HepG2 (cell line): Measurements from ENCODE around the gene MARCHF6. TPM values are rescaled to one million over a fixed set of nuclear protein-coding genes. Genes with fewer than 3 reads are reported as not detected.
A peak's percentile ranks its signal among the peaks of the same experiment; 100 is the strongest.

Experiments
- ATAC-seq: fragments of 200-7000 bp; cut with Tn5 transposase; 3 replicates; pipeline ENCODE4 v1.9.1; 2020; ENCODE audit warnings: mild to moderate bottlenecking, moderate library complexity
- BruUV-seq: library from RNA; stranded (reverse); fragments of 400-500 nt; replicated peaks from 2 replicates; lab custom pipeline; 2021; lab: Mats Ljungman, UMichigan
- CTCF ChIA-PET: fragments of 300-600 bp; formaldehyde crosslinking; extraction: SDS; loops from one replicate; lab custom pipeline; 2021; ENCODE audit warnings: low total read pairs, inconsistent platforms, low intra/inter-chr PET ratio; lab: Yijun Ruan, JAX
- POLR2A ChIA-PET: fragments of 350-600 bp; sonication (Branson Sonifier 250); formaldehyde crosslinking; loops from one replicate; lab custom pipeline; 2020; ENCODE audit warnings: antibody characterized with exemption, inconsistent platforms; lab: Yijun Ruan, JAX
- DNase-seq: peaks from one replicate; pipeline ENCODE4 v3.0.0-alpha.2; 2015; ENCODE audit warnings: low spot score
- FAIRE-seq: peaks from 3 replicates; lab custom pipeline; 2011; peaks lifted over from hg19 to GRCh38; lab: Jason Lieb, UNC
- H2AFZ ChIP-seq: one replicate; pipeline ENCODE4 v1.6.1; 2011; ENCODE audit warnings: low read length, inconsistent platforms
- H3K27ac ChIP-seq: fragments of 300-600 bp; 3 replicates; pipeline ENCODE4 v1.8.0; 2011; ENCODE audit warnings: mixed run types, mild to moderate bottlenecking, mixed read lengths, low read length, inconsistent platforms; ENCODE audit not compliant: insufficient read depth; ENCODE audit errors: extremely low read length
- H3K27me3 ChIP-seq, 2 experiments: fragments of 200-600 bp in 1 of 2; 2 replicates in 1 of 2; 3 replicates in 1 of 2; pipeline versions ENCODE4 v1.6.0 to v1.8.0; 2011; ENCODE audit warnings: low read length in 2 of 2, mild to moderate bottlenecking in 2 of 2, moderate library complexity in 2 of 2, inconsistent platforms in 1 of 2; ENCODE audit not compliant: insufficient read depth in 2 of 2, control insufficient read depth in 1 of 2
- H3K36me3 ChIP-seq, 2 experiments: fragments of 200-600 bp in 1 of 2; replicated peaks in 1 of 2; 2 replicates in 1 of 2; 3 replicates in 1 of 2; pipeline versions ENCODE4 v1.5.1 to v1.8.0; 2011; ENCODE audit warnings: low read length in 2 of 2, inconsistent platforms in 1 of 2; ENCODE audit not compliant: insufficient read depth in 2 of 2, control insufficient read depth in 1 of 2
- H3K4me1 ChIP-seq: 2 replicates; pipeline ENCODE4 v1.5.1; 2012; ENCODE audit warnings: low read length, inconsistent platforms; ENCODE audit not compliant: insufficient read depth
- H3K4me2 ChIP-seq: 2 replicates; pipeline ENCODE4 v1.6.0; 2011; ENCODE audit warnings: low read depth, low read length, inconsistent platforms
- H3K4me3 ChIP-seq, 3 experiments: fragments of 200-600 bp in 1 of 3; sonication (generic), shearing (Covaris generic) in 1 of 3; replicated peaks in 1 of 3; 2 replicates each; pipeline ENCODE4 v1.5.1; 2011 to 2016; ENCODE audit warnings: low read length in 3 of 3, inconsistent platforms in 2 of 3, low read depth in 2 of 3, mild to moderate bottlenecking in 2 of 3, control low read depth in 1 of 3, mixed read lengths in 1 of 3; ENCODE audit not compliant: insufficient read depth in 1 of 3
- H3K79me2 ChIP-seq: one replicate; pipeline ENCODE4 v1.6.1; 2011; ENCODE audit warnings: low read length, inconsistent platforms; ENCODE audit not compliant: insufficient read depth
- H3K9ac ChIP-seq: 2 replicates; pipeline ENCODE4 v1.6.0; 2011; ENCODE audit warnings: mild to moderate bottlenecking, low read depth, low read length, inconsistent platforms; ENCODE audit not compliant: insufficient read depth
- H3K9me3 ChIP-seq: 2 replicates; pipeline ENCODE4 v1.5.1; 2012; ENCODE audit warnings: mild to moderate bottlenecking, low read length
- H4K20me1 ChIP-seq: 2 replicates; pipeline ENCODE4 v1.6.0; 2011; ENCODE audit warnings: inconsistent platforms, mild to moderate bottlenecking, low read length, moderate library complexity; ENCODE audit not compliant: insufficient read depth
- BRF2 ChIP-seq: sonication (generic); formaldehyde crosslinking; IDR thresholded peaks from 2 replicates; pipeline ENCODE4 v1.8.1; 2022; ENCODE audit warnings: mild to moderate bottlenecking, missing genetic modification reagents
- CTCF ChIP-seq: sonication (generic); formaldehyde crosslinking; IDR thresholded peaks from 2 replicates; pipeline ENCODE4 v1.5.0; 2020; ENCODE audit warnings: mild to moderate bottlenecking, missing genetic modification reagents, moderate library complexity
- EEA1 ChIP-seq: sonication (generic); formaldehyde crosslinking; IDR thresholded peaks from 2 replicates; pipeline ENCODE4 v1.5.1; 2020; ENCODE audit warnings: mild to moderate bottlenecking, missing genetic modification reagents, borderline replicate concordance
- LRRFIP1 ChIP-seq: sonication (generic); formaldehyde crosslinking; conservative IDR thresholded peaks from 2 replicates; pipeline ENCODE4 v1.4.0; 2020; ENCODE audit warnings: missing genetic modification reagents
- RAD21 ChIP-seq: fragments of 450-650 bp; formaldehyde crosslinking; IDR thresholded peaks from 2 replicates; pipeline ENCODE4 v1.5.0; 2020; ENCODE audit warnings: mild to moderate bottlenecking
- SRY ChIP-seq: sonication (generic); formaldehyde crosslinking; IDR thresholded peaks from 2 replicates; pipeline ENCODE4 v1.8.0; 2022; ENCODE audit warnings: mild to moderate bottlenecking, missing genetic modification reagents
- ZNF670 ChIP-seq: sonication (generic); formaldehyde crosslinking; IDR thresholded peaks from 2 replicates; pipeline ENCODE4 v1.8.0; 2022; ENCODE audit warnings: mild to moderate bottlenecking, missing genetic modification reagents, borderline replicate concordance
- WGBS: methylation state at CpG from one replicate; pipeline ENCODE4 v1.1.6; 2017; ENCODE audit warnings: low lambda C conversion rate; 5-methylcytosine and 5-hydroxymethylcytosine counted together
- in situ Hi-C: cut with HindIII; loops from 2 replicates; pipeline ENCODE4 v1.10.0; 2017; ENCODE audit warnings: low pct_unique_long_range_greater_than_20kb; ENCODE audit not compliant: extremely low pct_ligation_motif_present
- intact Hi-C: fragments of 100-400 bp; cut with micrococcal nuclease; formaldehyde crosslinking; loops from one replicate; pipeline ENCODE4 v1.10.0; 2022; ENCODE audit not compliant: unreplicated experiment
- polyA plus RNA-seq, 8 experiments: library from polyadenylated mRNA; depleted of rRNA in 3 of 8; stranded (reverse) in 7 of 8; unstranded in 1 of 8; fragments of >200 nt; fragmentation: Illumina TruSeq in 4 of 8; extraction: Trizol in 4 of 8; gene quantifications; 2 replicates each; pipeline versions ENCODE4 v1.2.1 to v1.2.3, GENCODE V29; 2011 to 2016; ENCODE audit warnings: low read depth in 4 of 8, missing spikeins in 1 of 8, mixed read lengths in 1 of 8; ENCODE audit not compliant: insufficient read depth in 1 of 8
- total RNA-seq, 5 experiments: library from RNA; depleted of rRNA; stranded (reverse); fragments of >200 nt; fragmentation: Illumina TruSeq; extraction: Trizol; gene quantifications; 2 replicates each; pipeline ENCODE4 v1.2.3, GENCODE V29; 2016; ENCODE audit warnings: low read depth in 1 of 5
- TF ChIP-seq, protein P1 (sequence below): sonication (generic); formaldehyde crosslinking; conservative IDR thresholded peaks from 2 replicates; pipeline ENCODE4 v1.8.0; 2022; ENCODE audit warnings: low read depth, missing genetic modification reagents
- TF ChIP-seq, protein P2 (sequence below): sonication (generic); formaldehyde crosslinking; IDR thresholded peaks from 2 replicates; pipeline ENCODE4 v1.8.1; 2022; ENCODE audit warnings: low read depth, mild to moderate bottlenecking, missing genetic modification reagents
- TF ChIP-seq, protein P3 (sequence below): sonication (generic); formaldehyde crosslinking; IDR thresholded peaks from 2 replicates; pipeline ENCODE4 v1.4.0; 2020; ENCODE audit warnings: mild to moderate bottlenecking, low read depth, missing genetic modification reagents

Gene MARCHF6
- total and polyA plus RNA-seq, 2 of the 13 experiments (the other 11 are each of a cell fraction or from before 2014, with no cell fraction given), result 48.6 to 107 TPM

- Histone ChIP-seq H3K9ac (no peak overlapping the region), H2AFZ (no peak overlapping the region), H3K9me3 (no peaks in the 10 kb centered on the region), H3K36me3 (no peaks in the 10 kb centered on the region), H3K27ac (no peak overlapping the region), H3K79me2 (peaks cover 2% of the 10 kb centered on the region), H3K4me1 (peaks cover 59% of the 10 kb centered on the region), H4K20me1 (no peaks in the 10 kb centered on the region), H3K4me3 (no peak overlapping the region), H3K27me3 (no peaks in the 10 kb centered on the region; a peak in 1 of 5 replicates), H3K4me2 (no peak overlapping the region)
- 93% methylated on average over 4 of the region's 5 CpGs for WGBS
- DNase-seq (no peak), FAIRE-seq (no peak), ATAC-seq (peak; percentile 54)
- no TSS peak for BruUV-seq
- CTCF ChIA-PET, result no interaction called here
- TF ChIP-seq SRY, result no peak
- no peak for TF ChIP-seq EEA1 (CRISPR knock-in tag)
- TF ChIP-seq, protein P1, sequence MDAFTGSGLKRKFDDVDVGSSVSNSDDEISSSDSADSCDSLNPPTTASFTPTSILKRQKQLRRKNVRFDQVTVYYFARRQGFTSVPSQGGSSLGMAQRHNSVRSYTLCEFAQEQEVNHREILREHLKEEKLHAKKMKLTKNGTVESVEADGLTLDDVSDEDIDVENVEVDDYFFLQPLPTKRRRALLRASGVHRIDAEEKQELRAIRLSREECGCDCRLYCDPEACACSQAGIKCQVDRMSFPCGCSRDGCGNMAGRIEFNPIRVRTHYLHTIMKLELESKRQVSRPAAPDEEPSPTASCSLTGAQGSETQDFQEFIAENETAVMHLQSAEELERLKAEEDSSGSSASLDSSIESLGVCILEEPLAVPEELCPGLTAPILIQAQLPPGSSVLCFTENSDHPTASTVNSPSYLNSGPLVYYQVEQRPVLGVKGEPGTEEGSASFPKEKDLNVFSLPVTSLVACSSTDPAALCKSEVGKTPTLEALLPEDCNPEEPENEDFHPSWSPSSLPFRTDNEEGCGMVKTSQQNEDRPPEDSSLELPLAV (CRISPR knock-in tag), result no peak
- peak; percentile 13; the same call in 1 of the 2 replicates for TF ChIP-seq RAD21 (CRISPR knock-in tag)
- no peak for TF ChIP-seq LRRFIP1 (CRISPR knock-in tag)
- TF ChIP-seq, protein P2, sequence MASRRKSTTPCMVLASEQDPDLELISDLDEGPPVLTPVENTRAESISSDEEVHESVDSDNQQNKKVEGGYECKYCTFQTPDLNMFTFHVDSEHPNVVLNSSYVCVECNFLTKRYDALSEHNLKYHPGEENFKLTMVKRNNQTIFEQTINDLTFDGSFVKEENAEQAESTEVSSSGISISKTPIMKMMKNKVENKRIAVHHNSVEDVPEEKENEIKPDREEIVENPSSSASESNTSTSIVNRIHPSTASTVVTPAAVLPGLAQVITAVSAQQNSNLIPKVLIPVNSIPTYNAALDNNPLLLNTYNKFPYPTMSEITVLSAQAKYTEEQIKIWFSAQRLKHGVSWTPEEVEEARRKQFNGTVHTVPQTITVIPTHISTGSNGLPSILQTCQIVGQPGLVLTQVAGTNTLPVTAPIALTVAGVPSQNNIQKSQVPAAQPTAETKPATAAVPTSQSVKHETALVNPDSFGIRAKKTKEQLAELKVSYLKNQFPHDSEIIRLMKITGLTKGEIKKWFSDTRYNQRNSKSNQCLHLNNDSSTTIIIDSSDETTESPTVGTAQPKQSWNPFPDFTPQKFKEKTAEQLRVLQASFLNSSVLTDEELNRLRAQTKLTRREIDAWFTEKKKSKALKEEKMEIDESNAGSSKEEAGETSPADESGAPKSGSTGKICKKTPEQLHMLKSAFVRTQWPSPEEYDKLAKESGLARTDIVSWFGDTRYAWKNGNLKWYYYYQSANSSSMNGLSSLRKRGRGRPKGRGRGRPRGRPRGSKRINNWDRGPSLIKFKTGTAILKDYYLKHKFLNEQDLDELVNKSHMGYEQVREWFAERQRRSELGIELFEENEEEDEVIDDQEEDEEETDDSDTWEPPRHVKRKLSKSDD (CRISPR knock-in tag), result no peak
- no peak for TF ChIP-seq BRF2 (CRISPR knock-in tag)
- TF ChIP-seq ZNF670 (CRISPR knock-in tag), result no peak
- peak; percentile 12; the same call in 1 of the 2 replicates for TF ChIP-seq CTCF
- TF ChIP-seq, protein P3, sequence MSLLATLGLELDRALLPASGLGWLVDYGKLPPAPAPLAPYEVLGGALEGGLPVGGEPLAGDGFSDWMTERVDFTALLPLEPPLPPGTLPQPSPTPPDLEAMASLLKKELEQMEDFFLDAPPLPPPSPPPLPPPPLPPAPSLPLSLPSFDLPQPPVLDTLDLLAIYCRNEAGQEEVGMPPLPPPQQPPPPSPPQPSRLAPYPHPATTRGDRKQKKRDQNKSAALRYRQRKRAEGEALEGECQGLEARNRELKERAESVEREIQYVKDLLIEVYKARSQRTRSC (CRISPR knock-in tag), result no peak
- in situ Hi-C loops, result no loop called here
- intact Hi-C loops, result no loop called here
- POLR2A ChIA-PET, result interaction anchor here (1.5 kb wide), 1 partner anchor 49 kb away, joined by 6 read pairs; the partner anchor contains the start of gene MARCHF6
These were observed 48.6 kb upstream of the MARCHF6 start for GRCh38 chr5:10304932-10305331.
